Heart left ventricle (tissue), 16 donors: ENCODE data around the gene CDK5RAP2. TPM values are rescaled to one million over a fixed set of nuclear protein-coding genes. Genes with fewer than 3 reads are reported as not detected.

Experiments
- ATAC-seq, 4 donors: fragments of 200-7000 bp; cut with Tn5 transposase; one replicate each; pipeline ENCODE4 v1.9.1; 2020 to 2022; ENCODE audit warnings: moderate library complexity in 4 of 4, mild to moderate bottlenecking in 3 of 4, moderate number of reproducible peaks in 1 of 4
- DNase-seq, 5 donors: peaks; one replicate each; pipeline ENCODE4 v3.0.0-alpha.2; 2020
- H3K27ac ChIP-seq, 12 donors: fragments of 200-600 bp; sonication (generic) in 4 of 12; one replicate each; pipeline versions ENCODE4 v1.5.0 to v1.8.0; 2016 to 2022; ENCODE audit warnings: mild to moderate bottlenecking in 2 of 12
- H3K27me3 ChIP-seq, 9 donors: fragments of 200-600 bp; sonication (generic) in 2 of 9; one replicate each; pipeline versions ENCODE4 v1.5.1 to v1.8.0; 2016 to 2022; ENCODE audit warnings: mild to moderate bottlenecking in 3 of 9
- H3K36me3 ChIP-seq, 9 donors: fragments of 200-600 bp; sonication (generic) in 2 of 9; one replicate each; pipeline versions ENCODE4 v1.5.0 to v1.8.0; 2018 to 2022; ENCODE audit warnings: mild to moderate bottlenecking in 2 of 9
- H3K4me1 ChIP-seq, 12 donors: fragments of 200-600 bp; sonication (generic) in 4 of 12; one replicate each; pipeline versions ENCODE4 v1.5.0 to v1.8.0; 2016 to 2022; ENCODE audit warnings: mild to moderate bottlenecking in 3 of 12
- H3K4me3 ChIP-seq, 12 donors: fragments of 200-600 bp; sonication (generic) in 4 of 12; one replicate each; pipeline versions ENCODE4 v1.5.0 to v1.8.0; 2017 to 2022; ENCODE audit warnings: mild to moderate bottlenecking in 9 of 12, moderate library complexity in 4 of 12
- H3K9me3 ChIP-seq, 12 donors: fragments of 200-600 bp; sonication (generic) in 4 of 12; one replicate each; pipeline versions ENCODE4 v1.5.0 to v1.8.0; 2016 to 2022; ENCODE audit warnings: mild to moderate bottlenecking in 1 of 12
- POLR2A ChIP-seq, 2 donors: fragments of 450-650 bp; IDR thresholded peaks; one replicate each; pipeline ENCODE4 v1.6.1; 2017; ENCODE audit warnings: antibody characterized with exemption in 2 of 2, mild to moderate bottlenecking in 2 of 2, moderate library complexity in 2 of 2
- WGBS, 4 donors: extraction: QIAGEN DNeasy Blood & Tissue Kit in 2 of 4; methylation state at CpG; one replicate each; pipeline versions ENCODE4 v1.1.5 to v1.1.7; 2013 to 2018; 5-methylcytosine and 5-hydroxymethylcytosine counted together
- intact Hi-C, 10 donors: fragments of 100-400 bp; cut with DNase I; formaldehyde crosslinking; loops; one replicate each; pipeline versions ENCODE4 v1.11.1 to v1.14.2; 2022
- polyA plus RNA-seq, 2 donors: library from polyadenylated mRNA; stranded (reverse); fragments of 200-250 nt; gene quantifications; one replicate each; pipeline ENCODE4 v1.2.3, GENCODE V29; 2013
- total RNA-seq, 9 donors: library from RNA; depleted of rRNA in 2 of 9; stranded (reverse); fragments of >200 nt in 2 of 9; fragmentation: NEBNext Ultra II Directional in 3 of 9; extraction: Animal tissue kit (Norgen Biotek cat#: 25700) in 3 of 9; gene quantifications; one replicate each; pipeline versions ENCODE4 v1.1.0 to v1.2.4, GENCODE V29; 2016 to 2023
- TF ChIP-seq, protein P1 (sequence below), 12 donors: fragments of 200-600 bp; sonication (generic) in 4 of 12; IDR thresholded peaks; one replicate each; pipeline versions ENCODE4 v1.5.0 to v1.8.0; 2018 to 2022; ENCODE audit warnings: antibody characterized with exemption in 12 of 12, mild to moderate bottlenecking in 5 of 12
- donor health status: ischemic (EF 13 %, LVEDD 7.1; RV severe dilation, severe dysfunction).
- donor health status: healthy with polysubstance abuse.
- donor health status: DM: no; HTN: yes; CAD: no.
- donor health status: DM: no; HTN: no; CAD: no.
- donor health status: ischemic (EF 25% LVEDD 6.9; RV normal size, moderate dysfunction).
- donor health status: ischemic (EF 25% LVEDD 5.7; RV mildly dilated, moderate dysfunction).
- donor health status: healthy.
- donor health status: DM: yes; HTN: yes; CAD: no.
- donor health status: ischemic (EF 35%, LVEDD 5.7; RV mildly dilated, moderate dysfunction).
- donor health status: nonischemic (EF 11% LVEDD 7.7; RV severe dilation, severe dysfunction).
- donor health status: DM: yes; HTN: yes; CAD: no.
- donor health status: PGD.
- donor health status: ischemic (EF 29% LVEDD 5.4; RV normal size, mild dysfunction).
- donor health status: nonischemic (EF 23%, LVEDD 6.1; RV moderate dilation, normal function).

The CDK5RAP2 gene
- total and polyA plus RNA-seq, 11 donors: 26.1 to 114 (median 53.1) TPM

DNA sequence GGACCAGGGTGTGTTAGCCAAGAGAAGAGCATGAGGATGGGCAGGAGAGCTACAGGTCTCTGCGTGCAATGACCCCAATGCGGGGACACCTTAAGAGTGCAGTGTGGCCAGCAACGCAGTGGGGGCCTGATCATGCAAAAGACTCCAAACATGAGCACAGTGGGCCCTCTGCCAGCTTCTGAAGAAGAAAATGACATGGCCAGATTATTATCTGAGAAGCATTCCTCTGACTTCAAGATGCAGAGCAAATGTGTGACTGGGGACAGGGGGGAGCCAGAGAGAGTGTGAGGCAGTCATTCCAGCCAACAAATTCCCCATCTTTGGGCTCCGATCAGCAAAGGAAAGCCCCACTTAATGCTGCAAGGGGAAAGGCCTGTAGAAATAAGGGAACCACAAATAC is 229.4 kb downstream of the CDK5RAP2 start:
- no peak overlapping the region for H3K4me3 ChIP-seq
- no peaks in the 10 kb centered on the region for H3K27me3 ChIP-seq
- intact Hi-C loops: loop anchor here in 2 of 10 donors (5.0 to 10.0 kb wide), 2 partner anchors 793 to 976 kb away; no protein-coding TSS in a partner anchor
- WGBS, 4 donors: 78 to 83% (median 82%) methylated on average over 4 of the region's 4 CpGs
- TF ChIP-seq, protein P1, sequence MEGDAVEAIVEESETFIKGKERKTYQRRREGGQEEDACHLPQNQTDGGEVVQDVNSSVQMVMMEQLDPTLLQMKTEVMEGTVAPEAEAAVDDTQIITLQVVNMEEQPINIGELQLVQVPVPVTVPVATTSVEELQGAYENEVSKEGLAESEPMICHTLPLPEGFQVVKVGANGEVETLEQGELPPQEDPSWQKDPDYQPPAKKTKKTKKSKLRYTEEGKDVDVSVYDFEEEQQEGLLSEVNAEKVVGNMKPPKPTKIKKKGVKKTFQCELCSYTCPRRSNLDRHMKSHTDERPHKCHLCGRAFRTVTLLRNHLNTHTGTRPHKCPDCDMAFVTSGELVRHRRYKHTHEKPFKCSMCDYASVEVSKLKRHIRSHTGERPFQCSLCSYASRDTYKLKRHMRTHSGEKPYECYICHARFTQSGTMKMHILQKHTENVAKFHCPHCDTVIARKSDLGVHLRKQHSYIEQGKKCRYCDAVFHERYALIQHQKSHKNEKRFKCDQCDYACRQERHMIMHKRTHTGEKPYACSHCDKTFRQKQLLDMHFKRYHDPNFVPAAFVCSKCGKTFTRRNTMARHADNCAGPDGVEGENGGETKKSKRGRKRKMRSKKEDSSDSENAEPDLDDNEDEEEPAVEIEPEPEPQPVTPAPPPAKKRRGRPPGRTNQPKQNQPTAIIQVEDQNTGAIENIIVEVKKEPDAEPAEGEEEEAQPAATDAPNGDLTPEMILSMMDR (IDR thresholded peaks at IDR 0.05): no peak
- no peak for TF ChIP-seq POLR2A (IDR thresholded peaks at IDR 0.05)
- H3K4me1 ChIP-seq: peaks cover 0 to 8% (median 0%) of the 10 kb centered on the region in 12 donors
- H3K27ac ChIP-seq: no peak overlapping the region
- no peaks in the 10 kb centered on the region for H3K36me3 ChIP-seq
- H3K9me3 ChIP-seq: no peaks in the 10 kb centered on the region
- DNase-seq (no peak), ATAC-seq (no peak)

DNA sequence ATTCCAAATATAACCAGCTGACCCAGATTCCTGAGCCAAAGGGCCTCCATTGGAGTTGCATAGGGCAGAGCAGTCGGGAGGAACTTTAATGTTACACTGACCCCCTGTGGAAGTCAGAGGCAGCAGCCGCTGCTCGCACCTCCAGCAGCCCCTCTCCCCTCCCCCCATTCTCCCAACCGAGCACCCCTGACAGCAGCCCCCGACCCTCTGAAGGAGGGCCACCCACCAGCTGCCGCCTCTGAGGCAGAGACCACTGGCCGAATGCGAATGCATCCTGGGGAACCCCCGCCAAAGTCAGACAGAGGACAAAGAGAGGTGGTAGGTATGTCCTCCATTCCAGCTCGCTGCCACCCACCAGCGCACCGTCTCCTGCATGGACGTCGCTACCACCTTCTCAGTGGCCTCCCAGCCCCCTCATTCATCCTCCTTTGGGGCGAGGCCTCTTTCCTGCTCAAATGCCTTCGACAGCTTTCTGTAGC is 231.0 kb downstream of the CDK5RAP2 start:
- H3K27me3 ChIP-seq: no peaks in the 10 kb centered on the region
- intact Hi-C loops: loop anchor here in 9 of 10 donors (2.0 to 10.0 kb wide), 7 partner anchors 382 to 974 kb away; no protein-coding TSS in a partner anchor
- DNase-seq: peak in 2 of 5 donors; percentile 20 to 27
- no peak overlapping the region for H3K27ac ChIP-seq
- no peaks in the 10 kb centered on the region for H3K36me3 ChIP-seq
- no peak overlapping the region for H3K4me3 ChIP-seq
- H3K9me3 ChIP-seq: no peaks in the 10 kb centered on the region
- ATAC-seq: peak; percentile 42 to 89 (median 86)
- TF ChIP-seq, protein P1 (IDR thresholded peaks at IDR 0.05): peak; percentile 34 to 63 (median 54)
- no peak for TF ChIP-seq POLR2A (IDR thresholded peaks at IDR 0.05)
- peaks cover 0 to 8% (median 0%) of the 10 kb centered on the region in 12 donors for H3K4me1 ChIP-seq
- 20 to 29% (median 24%) methylated on average over 10 to 16 of the region's 16 CpGs for WGBS, 4 donors

DNA sequence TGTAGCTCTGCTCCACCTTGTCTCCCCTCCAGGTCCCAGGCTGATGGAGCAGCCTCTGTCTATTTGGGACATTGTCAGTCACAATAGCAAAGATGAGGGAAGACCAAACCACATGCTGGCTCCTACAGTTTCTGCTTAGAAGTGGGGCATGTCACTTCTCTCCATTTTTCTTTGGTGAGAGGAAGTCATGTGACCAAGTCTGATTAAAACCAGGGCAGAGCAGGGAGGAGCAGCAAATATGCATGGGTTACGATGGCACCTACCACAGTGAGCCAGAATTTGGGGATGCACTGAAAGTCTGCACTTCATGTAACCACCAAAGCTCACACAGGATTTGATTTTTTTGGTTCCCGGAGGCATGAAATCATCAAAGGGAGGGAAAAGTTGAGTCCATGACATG is 234.6 kb downstream of the CDK5RAP2 start:
- intact Hi-C loops: loop anchor here in 9 of 10 donors (5.0 to 10.0 kb wide), 6 partner anchors 378 to 971 kb away; no protein-coding TSS in a partner anchor
- TF ChIP-seq, protein P1 (IDR thresholded peaks at IDR 0.05): no peak
- TF ChIP-seq POLR2A (IDR thresholded peaks at IDR 0.05): no peak
- H3K36me3 ChIP-seq: no peaks in the 10 kb centered on the region
- DNase-seq (no peak), ATAC-seq (no peak)
- H3K9me3 ChIP-seq: no peaks in the 10 kb centered on the region
- peaks cover 0 to 8% (median 0%) of the 10 kb centered on the region in 12 donors for H3K4me1 ChIP-seq
- 62 to 83% (median 66%) methylated on average over 2 of the region's 2 CpGs for WGBS, 4 donors
- H3K27ac ChIP-seq: no peak overlapping the region
- H3K27me3 ChIP-seq: no peaks in the 10 kb centered on the region
- H3K4me3 ChIP-seq: no peak overlapping the region

DNA sequence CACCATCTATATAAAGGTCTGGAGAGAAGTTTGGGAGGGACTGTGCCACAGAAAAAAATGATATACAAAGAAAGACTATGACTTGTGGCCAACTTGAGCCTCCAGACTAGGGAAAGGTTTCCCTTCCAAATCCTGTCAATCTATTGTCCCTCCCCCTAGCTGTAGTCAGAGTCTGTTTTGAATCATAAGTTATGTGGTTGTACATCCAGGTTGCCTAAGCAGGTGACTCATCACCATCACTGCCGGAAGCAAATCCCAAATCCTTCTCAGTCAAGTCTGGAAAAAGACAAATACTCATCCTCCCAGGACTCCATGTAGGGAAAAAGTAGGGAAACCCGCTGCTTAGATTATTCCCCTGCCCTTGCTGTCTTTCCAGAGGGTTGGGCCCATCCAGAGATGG is 235.7 kb downstream of the CDK5RAP2 start:
- DNase-seq (no peak), ATAC-seq (no peak)
- Histone ChIP-seq H3K36me3 (no peaks in the 10 kb centered on the region), H3K9me3 (no peaks in the 10 kb centered on the region), H3K27me3 (no peaks in the 10 kb centered on the region), H3K4me1 (peaks cover 0 to 7% (median 0%) of the 10 kb centered on the region in 12 donors), H3K27ac (no peak overlapping the region), H3K4me3 (no peak overlapping the region)
- intact Hi-C loops: loop anchor here in 5 of 10 donors (10.0 kb wide), 3 partner anchors 379 to 969 kb away; no protein-coding TSS in a partner anchor
- TF ChIP-seq, protein P1 (IDR thresholded peaks at IDR 0.05): no peak
- TF ChIP-seq POLR2A (IDR thresholded peaks at IDR 0.05): no peak
- 86 to 91% (median 88%) methylated on average over 2 of the region's 2 CpGs for WGBS, 4 donors
